OCI-LY1 (cell line): ENCODE results near the gene NRCAM.

ENCODE experiments used
- H2AFZ ChIP-seq: fragments of 200-600 bp; sonication (generic), shearing (Covaris generic); 2 replicates; pipeline ENCODE4 v1.6.0; 2014; ENCODE audit warnings: antibody characterized with exemption, mild to moderate bottlenecking, low read length
- H3F3A ChIP-seq: fragments of 200-600 bp; sonication (generic), shearing (Covaris generic); 2 replicates; pipeline ENCODE4 v1.6.0; 2014; ENCODE audit warnings: mild to moderate bottlenecking, antibody characterized with exemption, low read length, moderate library complexity; ENCODE audit not compliant: insufficient read depth
- H3K27ac ChIP-seq: fragments of 200-600 bp; sonication (generic); 2 replicates; pipeline ENCODE4 v1.5.1; 2014; ENCODE audit warnings: low read length, mixed run types, mild to moderate bottlenecking, low read depth; ENCODE audit not compliant: poor library complexity, severe bottlenecking
- H3K27me3 ChIP-seq: fragments of 200-600 bp; sonication (generic); 2 replicates; pipeline ENCODE4 v1.6.0; 2014; ENCODE audit warnings: antibody characterized with exemption, mild to moderate bottlenecking, low read length, moderate library complexity; ENCODE audit not compliant: insufficient read depth
- H3K36me3 ChIP-seq: fragments of 200-600 bp; sonication (generic); 2 replicates; pipeline ENCODE4 v1.6.1; 2014; ENCODE audit warnings: mild to moderate bottlenecking, antibody characterized with exemption, low read length, moderate library complexity, mixed read lengths; ENCODE audit not compliant: insufficient read depth
- H3K4me1 ChIP-seq: fragments of 200-600 bp; sonication (generic); 2 replicates; pipeline ENCODE4 v1.5.1; 2014; ENCODE audit warnings: mild to moderate bottlenecking, low read length, moderate library complexity; ENCODE audit not compliant: insufficient read depth, severe bottlenecking
- H3K4me2 ChIP-seq: fragments of 200-600 bp; sonication (generic), shearing (Covaris generic); 2 replicates; pipeline ENCODE4 v1.6.1; 2014; ENCODE audit warnings: low read length
- H3K4me3 ChIP-seq: fragments of 200-600 bp; sonication (generic); 2 replicates; pipeline ENCODE4 v1.5.1; 2014; ENCODE audit warnings: low read length, low read depth, mild to moderate bottlenecking, mixed read lengths; ENCODE audit not compliant: poor library complexity, severe bottlenecking
- H3K79me2 ChIP-seq: fragments of 200-600 bp; shearing (Covaris generic); 2 replicates; pipeline ENCODE4 v1.6.1; 2016; ENCODE audit warnings: mixed run types, low read length, mixed read lengths; ENCODE audit not compliant: insufficient read depth
- H3K9ac ChIP-seq: fragments of 200-600 bp; sonication (generic), shearing (Covaris generic); 2 replicates; pipeline ENCODE4 v1.6.1; 2014; ENCODE audit warnings: mild to moderate bottlenecking, low read length, mixed read lengths
- H3K9me2 ChIP-seq: fragments of 200-600 bp; sonication (generic), shearing (Covaris generic); 2 replicates; pipeline ENCODE4 v1.6.1; 2014; ENCODE audit warnings: low read depth, mild to moderate bottlenecking, low read length, mixed read lengths
- H3K9me3 ChIP-seq: fragments of 200-600 bp; shearing (Covaris generic); 2 replicates; pipeline ENCODE4 v1.6.1; 2014; ENCODE audit warnings: low read length, mixed read lengths
- H4K20me1 ChIP-seq: fragments of 200-600 bp; sonication (generic), shearing (Covaris generic); 2 replicates; pipeline ENCODE4 v1.6.0; 2016; ENCODE audit warnings: mild to moderate bottlenecking, low read length; ENCODE audit not compliant: insufficient read depth
- EZH2 ChIP-seq: fragments of 200-600 bp; sonication (generic), shearing (Covaris generic); IDR thresholded peaks from 2 replicates; pipeline ENCODE4 v1.8.0; 2017; ENCODE audit warnings: borderline replicate concordance, mixed run types, mild to moderate bottlenecking, antibody characterized with exemption, low read length, moderate library complexity, mixed read lengths
- TF ChIP-seq, protein P1 (sequence below): fragments of 200-600 bp; sonication (generic), shearing (Covaris generic); IDR thresholded peaks from 2 replicates; pipeline ENCODE4 v1.5.1; 2017; ENCODE audit warnings: mild to moderate bottlenecking, antibody characterized with exemption, low read length, moderate library complexity, mixed read lengths

The NRCAM gene

GRCh38 chr7:108452707-108453106, 3.5 kb downstream of the NRCAM start:
- Histone ChIP-seq H3K4me2 (no peak overlapping the region), H3K27ac (no peak overlapping the region), H3K79me2 (no peaks in the 10 kb centered on the region), H4K20me1 (no peaks in the 10 kb centered on the region), H3K4me1 (peaks cover 5% of the 10 kb centered on the region), H3K9ac (no peak overlapping the region), H3K9me2 (no peaks in the 10 kb centered on the region), H3K4me3 (no peak overlapping the region), H3K9me3 (no peaks in the 10 kb centered on the region), H3F3A (no peaks in the 10 kb centered on the region), H3K36me3 (no peaks in the 10 kb centered on the region), H2AFZ (no peak overlapping the region), H3K27me3 (no peaks in the 10 kb centered on the region)
- TF ChIP-seq EZH2 = no peak
- TF ChIP-seq, protein P1, sequence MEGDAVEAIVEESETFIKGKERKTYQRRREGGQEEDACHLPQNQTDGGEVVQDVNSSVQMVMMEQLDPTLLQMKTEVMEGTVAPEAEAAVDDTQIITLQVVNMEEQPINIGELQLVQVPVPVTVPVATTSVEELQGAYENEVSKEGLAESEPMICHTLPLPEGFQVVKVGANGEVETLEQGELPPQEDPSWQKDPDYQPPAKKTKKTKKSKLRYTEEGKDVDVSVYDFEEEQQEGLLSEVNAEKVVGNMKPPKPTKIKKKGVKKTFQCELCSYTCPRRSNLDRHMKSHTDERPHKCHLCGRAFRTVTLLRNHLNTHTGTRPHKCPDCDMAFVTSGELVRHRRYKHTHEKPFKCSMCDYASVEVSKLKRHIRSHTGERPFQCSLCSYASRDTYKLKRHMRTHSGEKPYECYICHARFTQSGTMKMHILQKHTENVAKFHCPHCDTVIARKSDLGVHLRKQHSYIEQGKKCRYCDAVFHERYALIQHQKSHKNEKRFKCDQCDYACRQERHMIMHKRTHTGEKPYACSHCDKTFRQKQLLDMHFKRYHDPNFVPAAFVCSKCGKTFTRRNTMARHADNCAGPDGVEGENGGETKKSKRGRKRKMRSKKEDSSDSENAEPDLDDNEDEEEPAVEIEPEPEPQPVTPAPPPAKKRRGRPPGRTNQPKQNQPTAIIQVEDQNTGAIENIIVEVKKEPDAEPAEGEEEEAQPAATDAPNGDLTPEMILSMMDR = peak; percentile 78

DNA sequence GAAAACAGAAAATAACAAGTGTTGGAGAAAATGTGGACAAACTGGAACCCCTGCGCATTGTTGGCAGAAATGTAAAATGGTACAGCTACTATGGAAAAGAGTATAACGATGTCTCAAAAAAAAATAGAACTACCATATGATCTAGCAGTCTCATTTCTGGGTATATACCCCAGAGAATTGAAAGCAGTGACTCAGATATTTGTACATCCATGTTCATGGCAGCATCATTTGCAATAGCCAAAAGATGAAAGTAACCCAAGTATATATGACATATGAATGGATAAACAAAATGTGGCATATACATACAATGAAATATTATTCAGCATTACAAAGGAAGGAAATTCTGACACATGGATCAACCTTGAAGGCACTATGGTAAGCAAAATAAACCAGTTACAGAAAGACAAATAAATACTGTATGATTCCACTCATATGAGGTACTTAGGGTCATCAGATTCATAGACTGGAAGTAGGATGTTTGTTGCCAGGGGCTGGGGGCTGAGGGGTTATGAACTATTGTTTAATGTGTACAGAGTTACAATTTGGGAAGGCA, 4.9 kb downstream of the NRCAM start:
- Histone ChIP-seq H3K4me3 (no peak overlapping the region), H3K4me1 (peaks cover 5% of the 10 kb centered on the region), H2AFZ (no peak overlapping the region), H3K9me3 (no peaks in the 10 kb centered on the region), H3K27me3 (no peaks in the 10 kb centered on the region), H3K4me2 (no peak overlapping the region), H3K27ac (no peak overlapping the region), H3K9me2 (no peaks in the 10 kb centered on the region), H4K20me1 (no peaks in the 10 kb centered on the region), H3F3A (no peaks in the 10 kb centered on the region), H3K79me2 (no peaks in the 10 kb centered on the region), H3K9ac (no peak overlapping the region), H3K36me3 (no peaks in the 10 kb centered on the region)
- no peak for TF ChIP-seq EZH2
- TF ChIP-seq, protein P1 = no peak

GRCh38 chr7:108450160-108450559, 6.1 kb downstream of the NRCAM start:
- TF ChIP-seq, protein P1 = no peak
- H3K27me3 ChIP-seq = no peaks in the 10 kb centered on the region
- no peaks in the 10 kb centered on the region for H3F3A ChIP-seq
- no peak overlapping the region for H3K4me3 ChIP-seq
- no peak overlapping the region for H3K27ac ChIP-seq
- no peaks in the 10 kb centered on the region for H3K36me3 ChIP-seq
- H3K9me2 ChIP-seq = no peaks in the 10 kb centered on the region
- no peaks in the 10 kb centered on the region for H3K79me2 ChIP-seq
- no peaks in the 10 kb centered on the region for H3K9me3 ChIP-seq
- peaks cover 4% of the 10 kb centered on the region for H3K4me1 ChIP-seq
- no peaks in the 10 kb centered on the region for H4K20me1 ChIP-seq
- no peak overlapping the region for H3K9ac ChIP-seq
- no peak overlapping the region for H3K4me2 ChIP-seq
- H2AFZ ChIP-seq = no peak overlapping the region
